ENCODE measurements around the gene GNL1. TPM values are rescaled to one million over a fixed set of nuclear protein-coding genes. Genes with fewer than 3 reads are reported as not detected.

Gene GNL1
- total and polyA plus RNA-seq, 9 of the 15 experiments (the other 6 are each of a cell fraction or from before 2014, with no cell fraction given): 0.73 to 112 (median 58.0) TPM

GRCh38 chr6:30508890-30509736, 47.2 kb downstream of the GNL1 start (continued):
- TF ChIP-seq E2F6 (IDR thresholded peaks at IDR 0.05; ENCODE audit: borderline replicate concordance in 1 of 2, extremely low read depth in 1 of 2, insufficient read depth in 1 of 2, insufficient read length in 1 of 2, low read depth in 1 of 2, low read length in 1 of 2, poor library complexity in 1 of 2, severe bottlenecking in 1 of 2) (no peak), FOXM1 (IDR thresholded peaks at IDR 0.05; ENCODE audit: low read depth) (peak; percentile 50; the same call in 1 of the 2 replicates), FOXM1 (CRISPR knock-in tag; IDR thresholded peaks at IDR 0.05; ENCODE audit: low read depth) (no peak), ZNF589 (CRISPR knock-in tag; IDR thresholded peaks at IDR 0.05; ENCODE audit: low read depth) (peak; percentile 96), ZBED1 (IDR thresholded peaks at IDR 0.05) (no peak), ZEB2 (IDR thresholded peaks at IDR 0.05) (0 out of 2 replicates have a peak, but pooled peaks have one; percentile 38), KAT7 (CRISPR knock-in tag; IDR thresholded peaks at IDR 0.05; ENCODE audit: borderline replicate concordance) (no peak), CREM (IDR thresholded peaks at IDR 0.05; ENCODE audit: low read depth) (0 out of 2 replicates have a peak, but pooled peaks have one; percentile 7), DMBX1 (CRISPR knock-in tag; IDR thresholded peaks at IDR 0.05; ENCODE audit: borderline replicate concordance) (0 out of 2 replicates have a peak, but pooled peaks have one; percentile 73), E2F5 (CRISPR knock-in tag; IDR thresholded peaks at IDR 0.05) (no peak)
- TF ChIP-seq, protein P1, sequence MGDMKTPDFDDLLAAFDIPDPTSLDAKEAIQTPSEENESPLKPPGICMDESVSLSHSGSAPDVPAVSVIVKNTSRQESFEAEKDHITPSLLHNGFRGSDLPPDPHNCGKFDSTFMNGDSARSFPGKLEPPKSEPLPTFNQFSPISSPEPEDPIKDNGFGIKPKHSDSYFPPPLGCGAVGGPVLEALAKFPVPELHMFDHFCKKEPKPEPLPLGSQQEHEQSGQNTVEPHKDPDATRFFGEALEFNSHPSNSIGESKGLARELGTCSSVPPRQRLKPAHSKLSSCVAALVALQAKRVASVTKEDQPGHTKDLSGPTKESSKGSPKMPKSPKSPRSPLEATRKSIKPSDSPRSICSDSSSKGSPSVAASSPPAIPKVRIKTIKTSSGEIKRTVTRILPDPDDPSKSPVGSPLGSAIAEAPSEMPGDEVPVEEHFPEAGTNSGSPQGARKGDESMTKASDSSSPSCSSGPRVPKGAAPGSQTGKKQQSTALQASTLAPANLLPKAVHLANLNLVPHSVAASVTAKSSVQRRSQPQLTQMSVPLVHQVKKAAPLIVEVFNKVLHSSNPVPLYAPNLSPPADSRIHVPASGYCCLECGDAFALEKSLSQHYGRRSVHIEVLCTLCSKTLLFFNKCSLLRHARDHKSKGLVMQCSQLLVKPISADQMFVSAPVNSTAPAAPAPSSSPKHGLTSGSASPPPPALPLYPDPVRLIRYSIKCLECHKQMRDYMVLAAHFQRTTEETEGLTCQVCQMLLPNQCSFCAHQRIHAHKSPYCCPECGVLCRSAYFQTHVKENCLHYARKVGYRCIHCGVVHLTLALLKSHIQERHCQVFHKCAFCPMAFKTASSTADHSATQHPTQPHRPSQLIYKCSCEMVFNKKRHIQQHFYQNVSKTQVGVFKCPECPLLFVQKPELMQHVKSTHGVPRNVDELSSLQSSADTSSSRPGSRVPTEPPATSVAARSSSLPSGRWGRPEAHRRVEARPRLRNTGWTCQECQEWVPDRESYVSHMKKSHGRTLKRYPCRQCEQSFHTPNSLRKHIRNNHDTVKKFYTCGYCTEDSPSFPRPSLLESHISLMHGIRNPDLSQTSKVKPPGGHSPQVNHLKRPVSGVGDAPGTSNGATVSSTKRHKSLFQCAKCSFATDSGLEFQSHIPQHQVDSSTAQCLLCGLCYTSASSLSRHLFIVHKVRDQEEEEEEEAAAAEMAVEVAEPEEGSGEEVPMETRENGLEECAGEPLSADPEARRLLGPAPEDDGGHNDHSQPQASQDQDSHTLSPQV (IDR thresholded peaks at IDR 0.05): 0 out of 2 replicates have a peak, but pooled peaks have one; percentile 57
- TF ChIP-seq, protein P2, sequence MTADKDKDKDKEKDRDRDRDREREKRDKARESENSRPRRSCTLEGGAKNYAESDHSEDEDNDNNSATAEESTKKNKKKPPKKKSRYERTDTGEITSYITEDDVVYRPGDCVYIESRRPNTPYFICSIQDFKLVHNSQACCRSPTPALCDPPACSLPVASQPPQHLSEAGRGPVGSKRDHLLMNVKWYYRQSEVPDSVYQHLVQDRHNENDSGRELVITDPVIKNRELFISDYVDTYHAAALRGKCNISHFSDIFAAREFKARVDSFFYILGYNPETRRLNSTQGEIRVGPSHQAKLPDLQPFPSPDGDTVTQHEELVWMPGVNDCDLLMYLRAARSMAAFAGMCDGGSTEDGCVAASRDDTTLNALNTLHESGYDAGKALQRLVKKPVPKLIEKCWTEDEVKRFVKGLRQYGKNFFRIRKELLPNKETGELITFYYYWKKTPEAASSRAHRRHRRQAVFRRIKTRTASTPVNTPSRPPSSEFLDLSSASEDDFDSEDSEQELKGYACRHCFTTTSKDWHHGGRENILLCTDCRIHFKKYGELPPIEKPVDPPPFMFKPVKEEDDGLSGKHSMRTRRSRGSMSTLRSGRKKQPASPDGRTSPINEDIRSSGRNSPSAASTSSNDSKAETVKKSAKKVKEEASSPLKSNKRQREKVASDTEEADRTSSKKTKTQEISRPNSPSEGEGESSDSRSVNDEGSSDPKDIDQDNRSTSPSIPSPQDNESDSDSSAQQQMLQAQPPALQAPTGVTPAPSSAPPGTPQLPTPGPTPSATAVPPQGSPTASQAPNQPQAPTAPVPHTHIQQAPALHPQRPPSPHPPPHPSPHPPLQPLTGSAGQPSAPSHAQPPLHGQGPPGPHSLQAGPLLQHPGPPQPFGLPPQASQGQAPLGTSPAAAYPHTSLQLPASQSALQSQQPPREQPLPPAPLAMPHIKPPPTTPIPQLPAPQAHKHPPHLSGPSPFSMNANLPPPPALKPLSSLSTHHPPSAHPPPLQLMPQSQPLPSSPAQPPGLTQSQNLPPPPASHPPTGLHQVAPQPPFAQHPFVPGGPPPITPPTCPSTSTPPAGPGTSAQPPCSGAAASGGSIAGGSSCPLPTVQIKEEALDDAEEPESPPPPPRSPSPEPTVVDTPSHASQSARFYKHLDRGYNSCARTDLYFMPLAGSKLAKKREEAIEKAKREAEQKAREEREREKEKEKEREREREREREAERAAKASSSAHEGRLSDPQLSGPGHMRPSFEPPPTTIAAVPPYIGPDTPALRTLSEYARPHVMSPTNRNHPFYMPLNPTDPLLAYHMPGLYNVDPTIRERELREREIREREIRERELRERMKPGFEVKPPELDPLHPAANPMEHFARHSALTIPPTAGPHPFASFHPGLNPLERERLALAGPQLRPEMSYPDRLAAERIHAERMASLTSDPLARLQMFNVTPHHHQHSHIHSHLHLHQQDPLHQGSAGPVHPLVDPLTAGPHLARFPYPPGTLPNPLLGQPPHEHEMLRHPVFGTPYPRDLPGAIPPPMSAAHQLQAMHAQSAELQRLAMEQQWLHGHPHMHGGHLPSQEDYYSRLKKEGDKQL (CRISPR knock-in tag; IDR thresholded peaks at IDR 0.05; ENCODE audit: borderline replicate concordance): no peak

Measured in K562 (cell line).